ENCODE data around the gene PLAGL1. TPM values are rescaled to one million over a fixed set of nuclear protein-coding genes. Genes with fewer than 3 reads are reported as not detected.

PLAGL1 gene
- polyA plus RNA-seq, 2 of the 4 experiments (the other 2 are of a cell fraction): 4.7 to 8.2 TPM

- TF ChIP-seq FOSL2 (IDR thresholded peaks at IDR 0.05) (no peak), FOSL2 (CRISPR knock-in tag; IDR thresholded peaks at IDR 0.05) (peak; percentile 84), EP300 (IDR thresholded peaks at IDR 0.05) (no peak)
- Histone ChIP-seq H3K4me3 (peak overlapping the region; percentile 58), H3K4me1 (no peaks in the 10 kb centered on the region), H3K27ac (peak overlapping the region; percentile 39 to 89; a peak in 4 of 6 replicates), H3K4me2 (peak overlapping the region; percentile 75), H3K9me3 (peaks cover 2% of the 10 kb centered on the region; the same call in 1 of the 3 replicates)
- FAIRE-seq (no peak), DNase-seq (ENCODE audit: low read depth in 1 of 2, low spot score in 1 of 2) (peak; percentile 11 to 19), ATAC-seq (peak; percentile 49 to 58; a peak in 5 of 6 replicates)
- CTCF ChIA-PET: no interaction called here
- 45% methylated on average over 21 of the region's 21 CpGs for WGBS (ENCODE audit: missing lambda C conversion rate)
- POLR2A ChIA-PET: no interaction called here
Observed at GRCh38 chr6:144006736-144007477, 1.2 kb downstream of the PLAGL1 start.

GRCh38 chr6:143999406-143999805 lies 8.7 kb downstream of the PLAGL1 start:
- TF ChIP-seq HEYL (CRISPR knock-in tag; IDR thresholded peaks at IDR 0.05): no peak
- no peak for TF ChIP-seq FOSL2 (IDR thresholded peaks at IDR 0.05)
- 0 out of 2 replicates have a peak, but pooled peaks have one; percentile 11 for TF ChIP-seq FOSL2 (CRISPR knock-in tag; IDR thresholded peaks at IDR 0.05)
- no peak for TF ChIP-seq ATOH8 (CRISPR knock-in tag; IDR thresholded peaks at IDR 0.05; ENCODE audit: low read depth)
- no peak for TF ChIP-seq NFE2L2 (conservative IDR thresholded peaks at IDR 0.05; ENCODE audit: low read length)
- Histone ChIP-seq H3K4me1 (no peaks in the 10 kb centered on the region), H3K9me3 (peaks cover 3% of the 10 kb centered on the region; the same call in 1 of the 3 replicates), H3K4me2 (no peak overlapping the region), H3K27ac (no peak overlapping the region), H3K4me3 (no peak overlapping the region)
- WGBS (ENCODE audit: missing lambda C conversion rate): 43% methylated on average over 3 of the region's 3 CpGs
- POLR2A ChIA-PET: no interaction called here
- FAIRE-seq (no peak), ATAC-seq (no peak), DNase-seq (ENCODE audit: low read depth in 1 of 2, low spot score in 1 of 2) (no peak)
- CTCF ChIA-PET: interaction anchor here (0.7 kb wide), 1 partner anchor 14 kb away, joined by 4 read pairs; no protein-coding TSS in a partner anchor

GRCh38 chr6:143998686-143999085 lies 9.4 kb downstream of the PLAGL1 start:
- POLR2A ChIA-PET: no interaction called here
- no peak for ATAC-seq
- H3K27ac ChIP-seq: no peak overlapping the region
- CTCF ChIA-PET: interaction anchor here (1.7 kb wide), 1 partner anchor 423 kb away, joined by 4 read pairs; no protein-coding TSS in a partner anchor
- DNase-seq (ENCODE audit: low read depth in 1 of 2, low spot score in 1 of 2): no peak
- no peak overlapping the region for H3K4me2 ChIP-seq
- 50% methylated on average over 2 of the region's 2 CpGs for WGBS (ENCODE audit: missing lambda C conversion rate)
- H3K4me1 ChIP-seq: no peaks in the 10 kb centered on the region
- no peak overlapping the region for H3K4me3 ChIP-seq
- TF ChIP-seq CEBPB (IDR thresholded peaks at IDR 0.05) (no peak), POLR2A (IDR thresholded peaks at IDR 0.05; ENCODE audit: low read length) (no peak), MYC (IDR thresholded peaks at IDR 0.05; ENCODE audit: borderline replicate concordance, low read length) (no peak), MAZ (IDR thresholded peaks at IDR 0.05; ENCODE audit: borderline replicate concordance, low read depth, low read length) (no peak), ZC3H11A (IDR thresholded peaks at IDR 0.05) (no peak), EHF (CRISPR knock-in tag; IDR thresholded peaks at IDR 0.05) (no peak), POLR2AphosphoS2 (conservative IDR thresholded peaks at IDR 0.05; ENCODE audit: low read length) (no peak), SMC3 (IDR thresholded peaks at IDR 0.05) (no peak), BHLHE40 (IDR thresholded peaks at IDR 0.05; ENCODE audit: low read depth, low read length) (no peak), JUN (IDR thresholded peaks at IDR 0.05) (no peak), ATOH8 (CRISPR knock-in tag; IDR thresholded peaks at IDR 0.05; ENCODE audit: low read depth) (no peak), CHD4 (IDR thresholded peaks at IDR 0.05; ENCODE audit: borderline replicate concordance) (no peak), RFX5 (IDR thresholded peaks at IDR 0.05) (no peak), HEYL (CRISPR knock-in tag; IDR thresholded peaks at IDR 0.05) (no peak), NFE2L2 (conservative IDR thresholded peaks at IDR 0.05; ENCODE audit: low read length) (no peak)
- peaks cover 5% of the 10 kb centered on the region; the same call in 1 of the 3 replicates for H3K9me3 ChIP-seq
- no peak for FAIRE-seq

Measured in A549 (cell line).